OCI-LY1 (cell line): Measurements from ENCODE around the gene CEP68.

ENCODE experiments used
- H2AFZ ChIP-seq: fragments of 200-600 bp; sonication (generic), shearing (Covaris generic); 2 replicates; pipeline ENCODE4 v1.6.0; 2014; ENCODE audit warnings: antibody characterized with exemption, mild to moderate bottlenecking, low read length
- H3F3A ChIP-seq: fragments of 200-600 bp; sonication (generic), shearing (Covaris generic); 2 replicates; pipeline ENCODE4 v1.6.0; 2014; ENCODE audit warnings: mild to moderate bottlenecking, antibody characterized with exemption, low read length, moderate library complexity; ENCODE audit not compliant: insufficient read depth
- H3K27ac ChIP-seq: fragments of 200-600 bp; sonication (generic); 2 replicates; pipeline ENCODE4 v1.5.1; 2014; ENCODE audit warnings: low read length, mixed run types, mild to moderate bottlenecking, low read depth; ENCODE audit not compliant: poor library complexity, severe bottlenecking
- H3K27me3 ChIP-seq: fragments of 200-600 bp; sonication (generic); 2 replicates; pipeline ENCODE4 v1.6.0; 2014; ENCODE audit warnings: antibody characterized with exemption, mild to moderate bottlenecking, low read length, moderate library complexity; ENCODE audit not compliant: insufficient read depth
- H3K36me3 ChIP-seq: fragments of 200-600 bp; sonication (generic); 2 replicates; pipeline ENCODE4 v1.6.1; 2014; ENCODE audit warnings: mild to moderate bottlenecking, antibody characterized with exemption, low read length, moderate library complexity, mixed read lengths; ENCODE audit not compliant: insufficient read depth
- H3K4me1 ChIP-seq: fragments of 200-600 bp; sonication (generic); 2 replicates; pipeline ENCODE4 v1.5.1; 2014; ENCODE audit warnings: mild to moderate bottlenecking, low read length, moderate library complexity; ENCODE audit not compliant: insufficient read depth, severe bottlenecking
- H3K4me2 ChIP-seq: fragments of 200-600 bp; sonication (generic), shearing (Covaris generic); 2 replicates; pipeline ENCODE4 v1.6.1; 2014; ENCODE audit warnings: low read length
- H3K4me3 ChIP-seq: fragments of 200-600 bp; sonication (generic); 2 replicates; pipeline ENCODE4 v1.5.1; 2014; ENCODE audit warnings: low read length, low read depth, mild to moderate bottlenecking, mixed read lengths; ENCODE audit not compliant: poor library complexity, severe bottlenecking
- H3K79me2 ChIP-seq: fragments of 200-600 bp; shearing (Covaris generic); 2 replicates; pipeline ENCODE4 v1.6.1; 2016; ENCODE audit warnings: mixed run types, low read length, mixed read lengths; ENCODE audit not compliant: insufficient read depth
- H3K9ac ChIP-seq: fragments of 200-600 bp; sonication (generic), shearing (Covaris generic); 2 replicates; pipeline ENCODE4 v1.6.1; 2014; ENCODE audit warnings: mild to moderate bottlenecking, low read length, mixed read lengths
- H3K9me2 ChIP-seq: fragments of 200-600 bp; sonication (generic), shearing (Covaris generic); 2 replicates; pipeline ENCODE4 v1.6.1; 2014; ENCODE audit warnings: low read depth, mild to moderate bottlenecking, low read length, mixed read lengths
- H3K9me3 ChIP-seq: fragments of 200-600 bp; shearing (Covaris generic); 2 replicates; pipeline ENCODE4 v1.6.1; 2014; ENCODE audit warnings: low read length, mixed read lengths
- H4K20me1 ChIP-seq: fragments of 200-600 bp; sonication (generic), shearing (Covaris generic); 2 replicates; pipeline ENCODE4 v1.6.0; 2016; ENCODE audit warnings: mild to moderate bottlenecking, low read length; ENCODE audit not compliant: insufficient read depth
- EZH2 ChIP-seq: fragments of 200-600 bp; sonication (generic), shearing (Covaris generic); IDR thresholded peaks from 2 replicates; pipeline ENCODE4 v1.8.0; 2017; ENCODE audit warnings: borderline replicate concordance, mixed run types, mild to moderate bottlenecking, antibody characterized with exemption, low read length, moderate library complexity, mixed read lengths
- TF ChIP-seq, protein P1 (sequence below): fragments of 200-600 bp; sonication (generic), shearing (Covaris generic); IDR thresholded peaks from 2 replicates; pipeline ENCODE4 v1.5.1; 2017; ENCODE audit warnings: mild to moderate bottlenecking, antibody characterized with exemption, low read length, moderate library complexity, mixed read lengths

The CEP68 gene

DNA sequence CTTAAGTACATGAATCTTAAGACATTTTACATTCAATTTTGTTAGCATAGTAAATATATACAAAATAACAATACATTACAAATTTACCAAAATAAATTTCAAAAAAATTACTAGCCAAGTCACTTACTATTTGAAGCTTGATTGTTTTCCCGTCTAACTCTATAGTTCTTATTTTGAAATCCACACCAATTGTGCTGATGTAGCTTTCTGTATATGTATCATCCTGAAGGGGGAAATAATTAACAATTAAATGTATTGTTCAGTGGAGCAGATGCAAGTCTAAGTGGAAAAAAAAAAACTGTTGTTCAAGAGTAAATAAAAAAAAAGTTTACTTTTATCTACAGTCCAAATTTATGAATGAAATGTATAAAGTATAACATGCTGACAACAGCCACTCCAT lies 41.6 kb downstream of the CEP68 start:
- no peaks in the 10 kb centered on the region for H3K9me3 ChIP-seq
- H3K27me3 ChIP-seq = no peaks in the 10 kb centered on the region
- H3K9me2 ChIP-seq = no peaks in the 10 kb centered on the region
- H3K4me3 ChIP-seq = no peak overlapping the region
- H3K79me2 ChIP-seq = 0 out of 2 replicates have a peak, but pooled peaks cover 4% of the 10 kb centered on the region
- no peaks in the 10 kb centered on the region for H3K4me1 ChIP-seq
- H3K9ac ChIP-seq = no peak overlapping the region
- H2AFZ ChIP-seq = no peak overlapping the region
- H3K4me2 ChIP-seq = no peak overlapping the region
- peaks cover 84% of the 10 kb centered on the region for H3K36me3 ChIP-seq
- no peak overlapping the region for H3K27ac ChIP-seq
- TF ChIP-seq, protein P1, sequence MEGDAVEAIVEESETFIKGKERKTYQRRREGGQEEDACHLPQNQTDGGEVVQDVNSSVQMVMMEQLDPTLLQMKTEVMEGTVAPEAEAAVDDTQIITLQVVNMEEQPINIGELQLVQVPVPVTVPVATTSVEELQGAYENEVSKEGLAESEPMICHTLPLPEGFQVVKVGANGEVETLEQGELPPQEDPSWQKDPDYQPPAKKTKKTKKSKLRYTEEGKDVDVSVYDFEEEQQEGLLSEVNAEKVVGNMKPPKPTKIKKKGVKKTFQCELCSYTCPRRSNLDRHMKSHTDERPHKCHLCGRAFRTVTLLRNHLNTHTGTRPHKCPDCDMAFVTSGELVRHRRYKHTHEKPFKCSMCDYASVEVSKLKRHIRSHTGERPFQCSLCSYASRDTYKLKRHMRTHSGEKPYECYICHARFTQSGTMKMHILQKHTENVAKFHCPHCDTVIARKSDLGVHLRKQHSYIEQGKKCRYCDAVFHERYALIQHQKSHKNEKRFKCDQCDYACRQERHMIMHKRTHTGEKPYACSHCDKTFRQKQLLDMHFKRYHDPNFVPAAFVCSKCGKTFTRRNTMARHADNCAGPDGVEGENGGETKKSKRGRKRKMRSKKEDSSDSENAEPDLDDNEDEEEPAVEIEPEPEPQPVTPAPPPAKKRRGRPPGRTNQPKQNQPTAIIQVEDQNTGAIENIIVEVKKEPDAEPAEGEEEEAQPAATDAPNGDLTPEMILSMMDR = no peak
- no peak for TF ChIP-seq EZH2
- H4K20me1 ChIP-seq = no peaks in the 10 kb centered on the region
- no peaks in the 10 kb centered on the region for H3F3A ChIP-seq

DNA sequence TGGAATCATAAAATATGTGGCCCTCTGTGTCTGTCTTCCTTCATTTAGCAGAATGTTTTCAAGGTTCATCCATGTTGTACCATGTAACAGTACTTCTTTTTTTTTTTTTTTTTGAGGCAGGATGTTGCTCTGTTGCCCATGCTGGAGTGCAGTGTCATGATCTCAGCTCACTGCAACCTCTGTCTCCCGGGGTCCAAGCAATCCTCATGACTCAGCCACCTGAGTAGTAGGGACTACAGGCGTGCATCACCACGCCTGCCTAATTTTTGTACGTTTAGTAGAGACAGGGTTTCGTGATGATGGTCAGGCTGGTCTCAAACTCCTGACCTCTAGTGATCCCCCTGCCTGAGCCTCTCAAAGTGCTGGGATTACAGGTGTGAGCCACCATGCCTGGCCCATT lies 42.5 kb downstream of the CEP68 start:
- 0 out of 2 replicates have a peak, but pooled peaks cover 4% of the 10 kb centered on the region for H3K79me2 ChIP-seq
- no peaks in the 10 kb centered on the region for H3F3A ChIP-seq
- H3K9me2 ChIP-seq = no peaks in the 10 kb centered on the region
- no peak overlapping the region for H3K4me2 ChIP-seq
- H3K27me3 ChIP-seq = no peaks in the 10 kb centered on the region
- H3K27ac ChIP-seq = no peak overlapping the region
- H3K36me3 ChIP-seq = peaks cover 83% of the 10 kb centered on the region
- H2AFZ ChIP-seq = no peak overlapping the region
- no peaks in the 10 kb centered on the region for H3K9me3 ChIP-seq
- TF ChIP-seq, protein P1 = no peak
- no peak for TF ChIP-seq EZH2
- no peaks in the 10 kb centered on the region for H4K20me1 ChIP-seq
- no peaks in the 10 kb centered on the region for H3K4me1 ChIP-seq
- H3K9ac ChIP-seq = no peak overlapping the region
- H3K4me3 ChIP-seq = no peak overlapping the region

DNA sequence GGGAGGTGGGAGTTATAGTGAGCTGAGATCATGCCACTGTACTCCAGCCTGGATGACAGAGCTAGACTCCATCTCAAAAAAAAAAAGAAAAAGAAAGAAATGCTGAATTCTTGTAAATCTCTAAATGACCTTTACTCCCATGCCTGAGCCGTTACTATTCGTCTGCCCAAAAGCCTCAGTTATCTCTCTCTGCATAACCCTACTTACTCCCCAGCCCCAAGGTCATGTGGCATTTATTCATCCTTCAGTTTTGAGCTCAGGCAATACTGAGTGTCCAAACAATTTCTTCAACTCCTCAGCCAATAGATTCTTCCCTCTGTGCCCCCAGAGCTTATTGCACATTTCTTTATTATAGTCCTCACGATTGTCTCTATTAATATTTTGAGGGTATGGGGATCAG lies 44.9 kb downstream of the CEP68 start:
- no peak for TF ChIP-seq EZH2
- TF ChIP-seq, protein P1 = no peak
- H3K36me3 ChIP-seq = peaks cover 68% of the 10 kb centered on the region
- H4K20me1 ChIP-seq = no peaks in the 10 kb centered on the region
- H2AFZ ChIP-seq = no peak overlapping the region
- no peak overlapping the region for H3K27ac ChIP-seq
- H3K9ac ChIP-seq = no peak overlapping the region
- H3K79me2 ChIP-seq = peaks cover 17% of the 10 kb centered on the region
- no peak overlapping the region for H3K4me3 ChIP-seq
- no peaks in the 10 kb centered on the region for H3K4me1 ChIP-seq
- H3K9me2 ChIP-seq = no peaks in the 10 kb centered on the region
- H3F3A ChIP-seq = no peaks in the 10 kb centered on the region
- no peak overlapping the region for H3K4me2 ChIP-seq
- H3K9me3 ChIP-seq = no peaks in the 10 kb centered on the region
- H3K27me3 ChIP-seq = no peaks in the 10 kb centered on the region
